ENCODE measurements around the gene MMP25.

GRCh38 chr16:3022208-3022683 is 24.1 kb upstream of the MMP25 start:
- no peak for TF ChIP-seq CTCF (optimal IDR thresholded peaks at IDR 0.05 in 1 of 3, IDR thresholded peaks at IDR 0.05 in 1 of 3, conservative IDR thresholded peaks at IDR 0.05 in 1 of 3; ENCODE audit: extremely low read depth in 1 of 3, insufficient read depth in 2 of 3, low read length in 3 of 3)
- TF ChIP-seq EZH2 (IDR thresholded peaks at IDR 0.05; ENCODE audit: low read length), result no peak

All from keratinocyte (primary cell).